Measurements from ENCODE around the gene TRAF7. TPM values are rescaled to one million over a fixed set of nuclear protein-coding genes. Genes with fewer than 3 reads are reported as not detected.

TRAF7 gene
- total RNA-seq, 1 donor from 2014 or later: 38.8 TPM

DNA sequence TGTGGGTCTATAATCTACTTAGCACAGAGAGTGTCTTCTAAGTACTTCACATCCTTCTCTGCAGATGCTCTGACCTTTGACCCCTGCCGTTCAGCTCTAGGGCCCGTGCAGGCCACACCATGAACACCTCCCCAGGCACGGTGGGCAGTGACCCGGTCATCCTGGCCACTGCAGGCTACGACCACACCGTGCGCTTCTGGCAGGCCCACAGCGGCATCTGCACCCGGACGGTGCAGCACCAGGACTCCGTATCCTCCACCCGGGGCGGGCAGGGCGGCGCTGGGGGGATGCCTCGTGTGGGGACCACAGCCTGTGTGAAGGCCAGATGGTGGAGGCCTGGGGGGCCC is 50.4 kb downstream of the TRAF7 start:
- TF ChIP-seq, protein P1, sequence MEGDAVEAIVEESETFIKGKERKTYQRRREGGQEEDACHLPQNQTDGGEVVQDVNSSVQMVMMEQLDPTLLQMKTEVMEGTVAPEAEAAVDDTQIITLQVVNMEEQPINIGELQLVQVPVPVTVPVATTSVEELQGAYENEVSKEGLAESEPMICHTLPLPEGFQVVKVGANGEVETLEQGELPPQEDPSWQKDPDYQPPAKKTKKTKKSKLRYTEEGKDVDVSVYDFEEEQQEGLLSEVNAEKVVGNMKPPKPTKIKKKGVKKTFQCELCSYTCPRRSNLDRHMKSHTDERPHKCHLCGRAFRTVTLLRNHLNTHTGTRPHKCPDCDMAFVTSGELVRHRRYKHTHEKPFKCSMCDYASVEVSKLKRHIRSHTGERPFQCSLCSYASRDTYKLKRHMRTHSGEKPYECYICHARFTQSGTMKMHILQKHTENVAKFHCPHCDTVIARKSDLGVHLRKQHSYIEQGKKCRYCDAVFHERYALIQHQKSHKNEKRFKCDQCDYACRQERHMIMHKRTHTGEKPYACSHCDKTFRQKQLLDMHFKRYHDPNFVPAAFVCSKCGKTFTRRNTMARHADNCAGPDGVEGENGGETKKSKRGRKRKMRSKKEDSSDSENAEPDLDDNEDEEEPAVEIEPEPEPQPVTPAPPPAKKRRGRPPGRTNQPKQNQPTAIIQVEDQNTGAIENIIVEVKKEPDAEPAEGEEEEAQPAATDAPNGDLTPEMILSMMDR (IDR thresholded peaks at IDR 0.05): no peak
- TF ChIP-seq POLR2AphosphoS5 (IDR thresholded peaks at IDR 0.05; ENCODE audit: insufficient read depth in 1 of 2, low read depth in 1 of 2): no peak
- TF ChIP-seq POLR2A (IDR thresholded peaks at IDR 0.05): no peak
- no peak for DNase-seq (ENCODE audit: extremely low spot score in 2 of 2)
- intact Hi-C loops (cut with DNase I): no loop called here
- Histone ChIP-seq H3K27ac (peak overlapping the region; percentile 91), H3K9me3 (no peaks in the 10 kb centered on the region), H3K36me3 (peaks cover 0 to 23% of the 10 kb centered on the region in 2 donors), H3K27me3 (no peaks in the 10 kb centered on the region), H3K4me3 (peak overlapping the region; percentile 54 to 85), H3K4me1 (peaks cover 19% of the 10 kb centered on the region)

DNA sequence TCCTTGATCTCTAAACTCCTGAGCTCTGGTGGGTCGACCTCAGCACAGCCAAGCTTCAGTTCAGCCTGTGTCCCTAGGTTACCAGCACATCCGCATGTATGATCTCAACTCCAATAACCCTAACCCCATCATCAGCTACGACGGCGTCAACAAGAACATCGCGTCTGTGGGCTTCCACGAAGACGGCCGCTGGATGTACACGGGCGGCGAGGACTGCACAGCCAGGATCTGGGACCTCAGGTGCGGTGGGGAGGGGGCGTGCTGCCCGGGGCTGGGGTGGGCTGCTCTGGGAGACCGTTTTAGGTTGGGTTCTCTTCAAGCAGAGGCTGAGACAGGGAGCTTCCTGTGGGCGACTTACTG is 50.8 kb downstream of the TRAF7 start:
- Histone ChIP-seq H3K27me3 (no peaks in the 10 kb centered on the region), H3K9me3 (no peaks in the 10 kb centered on the region), H3K27ac (no peak overlapping the region), H3K36me3 (peaks cover 0 to 23% of the 10 kb centered on the region in 2 donors), H3K4me1 (peaks cover 19% of the 10 kb centered on the region), H3K4me3 (peak overlapping the region; percentile 54 to 85)
- TF ChIP-seq POLR2AphosphoS5 (IDR thresholded peaks at IDR 0.05; ENCODE audit: insufficient read depth in 1 of 2, low read depth in 1 of 2) (no peak), POLR2A (IDR thresholded peaks at IDR 0.05) (no peak)
- TF ChIP-seq, protein P1 (IDR thresholded peaks at IDR 0.05): no peak
- intact Hi-C loops (cut with DNase I): no loop called here
- DNase-seq (ENCODE audit: extremely low spot score in 2 of 2): no peak

DNA sequence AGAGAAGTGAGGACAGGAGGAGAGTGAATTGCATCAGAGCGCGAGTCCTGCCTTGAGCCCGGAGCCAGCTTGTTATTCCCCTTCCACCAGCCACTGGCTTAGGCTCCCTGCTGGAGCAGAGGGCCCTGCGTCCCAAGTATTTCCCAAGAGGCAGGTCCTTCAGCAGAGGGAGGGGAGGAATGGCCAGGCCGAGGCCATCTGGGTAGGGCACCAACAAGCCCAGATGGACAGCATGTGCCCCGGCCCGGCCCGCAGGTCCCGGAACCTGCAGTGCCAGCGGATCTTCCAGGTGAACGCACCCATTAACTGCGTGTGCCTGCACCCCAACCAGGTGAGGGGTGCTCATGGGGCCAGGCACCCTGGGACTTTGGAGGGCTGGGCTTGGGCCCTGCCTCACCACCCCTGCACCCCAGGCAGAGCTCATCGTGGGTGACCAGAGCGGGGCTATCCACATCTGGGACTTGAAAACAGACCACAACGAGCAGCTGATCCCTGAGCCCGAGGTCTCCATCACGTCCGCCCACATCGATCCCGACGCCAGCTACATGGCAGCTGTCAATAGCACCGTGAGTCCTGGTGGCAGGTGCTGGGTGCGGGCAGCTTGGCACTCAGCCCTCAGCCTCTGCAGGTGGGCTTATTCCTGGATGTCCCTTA is 51.3 kb downstream of the TRAF7 start:
- H3K27me3 ChIP-seq: no peaks in the 10 kb centered on the region
- intact Hi-C loops (cut with DNase I): no loop called here
- TF ChIP-seq POLR2AphosphoS5 (IDR thresholded peaks at IDR 0.05; ENCODE audit: insufficient read depth in 1 of 2, low read depth in 1 of 2): no peak
- no peak for TF ChIP-seq POLR2A (IDR thresholded peaks at IDR 0.05)
- H3K4me3 ChIP-seq: no peak overlapping the region
- H3K36me3 ChIP-seq: peaks cover 0 to 23% of the 10 kb centered on the region in 2 donors
- no peak overlapping the region for H3K27ac ChIP-seq
- peaks cover 20% of the 10 kb centered on the region for H3K4me1 ChIP-seq
- no peaks in the 10 kb centered on the region for H3K9me3 ChIP-seq
- no peak for DNase-seq (ENCODE audit: extremely low spot score in 2 of 2)

DNA sequence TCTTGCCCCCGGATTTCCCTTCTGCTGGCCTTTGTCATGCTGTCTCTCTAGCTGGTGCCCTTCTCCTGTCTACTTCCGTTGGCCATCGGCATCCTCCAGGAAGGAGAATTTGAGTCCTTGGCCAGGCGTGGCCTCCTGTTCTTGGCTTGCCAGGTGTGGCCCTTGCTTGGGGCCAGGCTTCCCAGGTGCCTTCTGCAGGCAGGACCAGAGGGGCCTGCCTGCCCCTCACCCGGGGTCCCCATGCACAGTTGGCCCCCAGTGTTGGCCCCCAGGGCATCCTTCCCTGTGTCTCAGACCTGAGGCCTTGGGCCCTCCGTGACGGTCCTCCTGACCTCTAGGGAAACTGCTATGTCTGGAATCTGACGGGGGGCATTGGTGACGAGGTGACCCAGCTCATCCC is 52.3 kb downstream of the TRAF7 start:
- TF ChIP-seq POLR2AphosphoS5 (IDR thresholded peaks at IDR 0.05; ENCODE audit: insufficient read depth in 1 of 2, low read depth in 1 of 2) (no peak), POLR2A (IDR thresholded peaks at IDR 0.05) (no peak)
- TF ChIP-seq, protein P1 (IDR thresholded peaks at IDR 0.05): no peak
- Histone ChIP-seq H3K27ac (no peak overlapping the region), H3K9me3 (no peaks in the 10 kb centered on the region), H3K36me3 (peaks cover 0 to 23% of the 10 kb centered on the region in 2 donors), H3K4me3 (no peak overlapping the region), H3K4me1 (peaks cover 29% of the 10 kb centered on the region), H3K27me3 (no peaks in the 10 kb centered on the region)
- intact Hi-C loops (cut with DNase I): no loop called here
- DNase-seq (ENCODE audit: extremely low spot score in 2 of 2): no peak

DNA sequence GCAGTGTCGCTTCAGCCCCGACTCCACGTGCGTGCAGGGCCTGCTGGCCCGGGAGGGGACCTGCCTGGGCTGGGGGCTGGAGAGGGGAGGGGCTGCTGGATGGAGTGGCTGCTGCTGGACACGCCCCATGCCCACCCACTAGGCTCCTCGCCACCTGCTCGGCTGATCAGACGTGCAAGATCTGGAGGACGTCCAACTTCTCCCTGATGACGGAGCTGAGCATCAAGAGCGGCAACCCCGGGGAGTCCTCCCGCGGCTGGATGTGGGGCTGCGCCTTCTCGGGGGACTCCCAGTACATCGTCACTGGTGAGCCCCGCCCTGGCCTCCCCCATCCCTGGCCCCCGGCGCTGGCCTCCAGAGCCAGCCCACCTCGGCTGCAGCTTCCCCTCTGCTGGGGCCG is 52.7 kb downstream of the TRAF7 start:
- intact Hi-C loops (cut with DNase I): no loop called here
- TF ChIP-seq POLR2A (IDR thresholded peaks at IDR 0.05): no peak
- TF ChIP-seq POLR2AphosphoS5 (IDR thresholded peaks at IDR 0.05; ENCODE audit: insufficient read depth in 1 of 2, low read depth in 1 of 2): no peak
- TF ChIP-seq, protein P1 (IDR thresholded peaks at IDR 0.05): no peak
- peaks cover 34% of the 10 kb centered on the region for H3K4me1 ChIP-seq
- peaks cover 0 to 23% of the 10 kb centered on the region in 2 donors for H3K36me3 ChIP-seq
- no peak overlapping the region for H3K27ac ChIP-seq
- no peaks in the 10 kb centered on the region for H3K9me3 ChIP-seq
- no peak overlapping the region for H3K4me3 ChIP-seq
- DNase-seq (ENCODE audit: extremely low spot score in 2 of 2): no peak
- no peaks in the 10 kb centered on the region for H3K27me3 ChIP-seq
